Activated CD8-positive, alpha-beta memory T cell treated with anti-CD3 and anti-CD28 coated beads for 48 hours (primary cell): ENCODE results near the gene CARMIL3.

Source experiments
- DNase-seq, 3 experiments: peaks; one replicate each; pipeline ENCODE4 v3.0.0-alpha.2; 2020; ENCODE audit warnings: low read depth in 2 of 3, low spot score in 2 of 3

The CARMIL3 gene

GRCh38 chr14:24060984-24061913, 9.4 kb downstream of the CARMIL3 start:
- no peak for DNase-seq

GRCh38 chr14:24062216-24062980, 10.6 kb downstream of the CARMIL3 start:
- DNase-seq, result no peak

- no peak for DNase-seq
These were observed 11.5 kb downstream of the CARMIL3 start for GRCh38 chr14:24063263-24063836.

GRCh38 chr14:24064091-24064795, 12.4 kb downstream of the CARMIL3 start:
- no peak for DNase-seq

- DNase-seq, result no peak
These were observed 13.0 kb downstream of the CARMIL3 start for GRCh38 chr14:24064856-24065255.

- no peak for DNase-seq
These were observed 13.6 kb downstream of the CARMIL3 start for GRCh38 chr14:24065408-24065807.

GRCh38 chr14:24066496-24067132, 14.8 kb downstream of the CARMIL3 start:
- no peak for DNase-seq

GRCh38 chr14:24067133-24068082, 15.6 kb downstream of the CARMIL3 start:
- DNase-seq, result no peak

GRCh38 chr14:24068711-24069410, 17.1 kb downstream of the CARMIL3 start:
- no peak for DNase-seq

GRCh38 chr14:24069411-24069735, 17.6 kb downstream of the CARMIL3 start:
- no peak for DNase-seq

- DNase-seq, result no peak
These were observed 18.7 kb downstream of the CARMIL3 start for GRCh38 chr14:24070285-24071143.

GRCh38 chr14:24071144-24071697, 19.4 kb downstream of the CARMIL3 start, which contains the start of gene CPNE6:
CPNE6 (plus strand) TSS chr14:24071562; CDS start chr14:24072937, 1,375 bp downstream.
- peak in 1 of 3 experiments; percentile 30 for DNase-seq

- DNase-seq, result no peak
These were observed 20.1 kb downstream of the CARMIL3 start for GRCh38 chr14:24071836-24072430.

- no peak for DNase-seq
These were observed 20.6 kb downstream of the CARMIL3 start for GRCh38 chr14:24072436-24072835.

- no peak for DNase-seq
These were observed 21.4 kb downstream of the CARMIL3 start for GRCh38 chr14:24072881-24073877.
